ENCODE results near the gene RSPH3. TPM values are rescaled to one million over a fixed set of nuclear protein-coding genes. Genes with fewer than 3 reads are reported as not detected.

RSPH3 gene
- total RNA-seq, 4 donors from 2014 or later = 1.2 to 9.5 (median 6.1) TPM

DNA sequence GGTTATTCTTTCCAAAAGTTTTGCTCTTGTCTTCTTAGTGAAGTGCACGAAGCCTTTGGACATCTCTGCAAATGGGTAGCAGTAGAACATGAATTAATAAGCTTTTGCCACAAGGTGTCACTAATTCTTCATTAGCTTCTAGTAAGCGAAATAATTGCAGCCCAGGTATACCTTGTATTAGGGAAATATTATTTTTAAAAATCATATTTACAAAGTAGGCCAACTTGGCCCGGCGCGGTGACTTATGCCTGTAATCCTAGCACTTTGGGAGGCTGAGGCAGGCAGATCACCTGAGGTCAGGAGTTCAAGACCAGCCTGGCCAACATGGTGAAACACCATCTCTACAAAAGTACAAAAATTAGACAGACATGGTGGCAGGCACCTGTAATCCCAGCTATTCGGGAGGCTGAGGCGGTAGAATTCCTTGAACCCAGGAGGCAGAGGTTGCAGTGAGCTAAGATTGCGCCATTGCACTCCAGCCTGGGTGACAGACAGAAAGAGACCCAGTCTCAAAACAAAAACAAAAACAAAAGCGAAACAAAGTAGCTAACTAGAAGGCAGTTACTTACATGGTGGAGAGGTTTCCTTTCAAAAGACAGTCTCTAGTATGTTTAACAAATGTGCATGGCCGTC, 8.8 kb upstream of the RSPH3 start:
- no peaks in the 10 kb centered on the region for H3K27me3 ChIP-seq
- no peak overlapping the region for H3K27ac ChIP-seq
- no peaks in the 10 kb centered on the region for H3K4me1 ChIP-seq
- DNase-seq = no peak
- TF ChIP-seq, protein P1, sequence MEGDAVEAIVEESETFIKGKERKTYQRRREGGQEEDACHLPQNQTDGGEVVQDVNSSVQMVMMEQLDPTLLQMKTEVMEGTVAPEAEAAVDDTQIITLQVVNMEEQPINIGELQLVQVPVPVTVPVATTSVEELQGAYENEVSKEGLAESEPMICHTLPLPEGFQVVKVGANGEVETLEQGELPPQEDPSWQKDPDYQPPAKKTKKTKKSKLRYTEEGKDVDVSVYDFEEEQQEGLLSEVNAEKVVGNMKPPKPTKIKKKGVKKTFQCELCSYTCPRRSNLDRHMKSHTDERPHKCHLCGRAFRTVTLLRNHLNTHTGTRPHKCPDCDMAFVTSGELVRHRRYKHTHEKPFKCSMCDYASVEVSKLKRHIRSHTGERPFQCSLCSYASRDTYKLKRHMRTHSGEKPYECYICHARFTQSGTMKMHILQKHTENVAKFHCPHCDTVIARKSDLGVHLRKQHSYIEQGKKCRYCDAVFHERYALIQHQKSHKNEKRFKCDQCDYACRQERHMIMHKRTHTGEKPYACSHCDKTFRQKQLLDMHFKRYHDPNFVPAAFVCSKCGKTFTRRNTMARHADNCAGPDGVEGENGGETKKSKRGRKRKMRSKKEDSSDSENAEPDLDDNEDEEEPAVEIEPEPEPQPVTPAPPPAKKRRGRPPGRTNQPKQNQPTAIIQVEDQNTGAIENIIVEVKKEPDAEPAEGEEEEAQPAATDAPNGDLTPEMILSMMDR (IDR thresholded peaks at IDR 0.05) = peak; percentile 34 to 62 (median 46)
- TF ChIP-seq POLR2A (IDR thresholded peaks at IDR 0.05) = no peak
- intact Hi-C loops (cut with DNase I; ENCODE audit: low total_unique reads) = no loop called here
- no peaks in the 10 kb centered on the region for H3K36me3 ChIP-seq
- no peaks in the 10 kb centered on the region for H3K9me3 ChIP-seq
- H3K4me3 ChIP-seq = no peak overlapping the region

DNA sequence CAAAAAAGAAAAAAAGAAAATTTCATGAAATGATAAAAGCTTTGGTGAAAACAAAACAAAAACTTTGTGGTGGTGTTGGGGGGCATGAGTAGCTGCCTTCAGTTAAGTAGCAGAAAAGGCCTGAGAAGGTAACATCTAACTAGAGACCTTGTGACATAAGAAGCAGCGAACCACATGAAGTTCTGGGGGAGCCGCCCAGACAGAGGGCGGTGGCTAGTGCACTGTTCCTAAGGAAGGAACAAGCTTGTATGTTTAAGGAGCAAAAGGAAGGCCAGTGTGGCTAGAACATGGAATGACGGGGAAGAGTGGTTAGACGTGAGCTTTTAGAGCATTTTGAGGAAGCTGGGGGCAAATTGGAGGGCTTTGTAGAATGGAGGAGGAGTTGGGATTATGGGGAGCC, 7.5 kb upstream of the RSPH3 start:
- no peak overlapping the region for H3K27ac ChIP-seq
- TF ChIP-seq, protein P1 (IDR thresholded peaks at IDR 0.05) = no peak
- no peak for TF ChIP-seq POLR2A (IDR thresholded peaks at IDR 0.05)
- H3K9me3 ChIP-seq = no peaks in the 10 kb centered on the region
- no peak for DNase-seq
- H3K4me3 ChIP-seq = no peak overlapping the region
- no peaks in the 10 kb centered on the region for H3K36me3 ChIP-seq
- intact Hi-C loops (cut with DNase I; ENCODE audit: low total_unique reads) = no loop called here
- no peaks in the 10 kb centered on the region for H3K4me1 ChIP-seq
- H3K27me3 ChIP-seq = no peaks in the 10 kb centered on the region

DNA sequence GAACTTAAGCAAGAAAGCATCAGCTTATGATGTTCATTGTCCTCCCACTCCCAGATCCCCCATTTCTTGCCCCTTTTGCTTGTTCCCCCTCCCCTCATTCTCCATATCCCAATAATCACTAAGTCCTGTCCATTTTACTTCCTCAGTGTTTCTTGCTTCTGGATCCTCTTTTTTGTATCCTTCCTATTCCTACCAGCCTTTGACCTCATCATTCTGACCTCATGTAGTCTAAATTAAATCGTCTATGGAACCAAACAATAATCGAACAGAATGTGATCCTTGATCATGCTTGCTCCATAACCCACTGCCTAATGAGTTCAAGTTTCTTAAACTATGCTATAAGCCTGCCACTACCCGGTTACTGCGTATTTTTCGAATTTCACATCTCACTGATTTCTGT, 5.4 kb upstream of the RSPH3 start:
- Histone ChIP-seq H3K4me1 (no peaks in the 10 kb centered on the region), H3K27me3 (no peaks in the 10 kb centered on the region), H3K4me3 (no peak overlapping the region), H3K9me3 (no peaks in the 10 kb centered on the region), H3K27ac (no peak overlapping the region), H3K36me3 (no peaks in the 10 kb centered on the region)
- TF ChIP-seq, protein P1 (IDR thresholded peaks at IDR 0.05) = no peak
- no peak for TF ChIP-seq POLR2A (IDR thresholded peaks at IDR 0.05)
- DNase-seq = no peak
- intact Hi-C loops (cut with DNase I; ENCODE audit: low total_unique reads) = no loop called here

DNA sequence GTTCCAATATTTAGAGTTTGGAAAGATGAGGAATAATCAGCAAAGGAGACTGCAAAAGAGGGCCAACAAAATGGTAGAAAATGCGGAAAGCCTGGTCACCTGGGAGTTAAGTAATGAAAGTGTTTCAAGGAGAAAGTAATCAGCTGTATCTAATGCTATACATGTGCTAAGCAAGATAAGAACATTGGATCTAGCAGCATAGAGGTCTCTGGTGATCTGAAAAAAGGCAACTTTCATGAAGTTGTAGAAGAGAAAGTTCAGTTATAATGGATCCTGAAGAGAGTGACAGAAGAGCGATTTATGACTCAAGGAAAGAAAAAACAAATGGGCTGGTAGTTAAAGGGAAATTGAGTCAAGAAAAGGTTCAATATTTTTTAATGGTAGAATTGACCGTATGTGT, 4.6 kb upstream of the RSPH3 start:
- no peaks in the 10 kb centered on the region for H3K27me3 ChIP-seq
- H3K4me3 ChIP-seq = no peak overlapping the region
- no peaks in the 10 kb centered on the region for H3K4me1 ChIP-seq
- intact Hi-C loops (cut with DNase I; ENCODE audit: low total_unique reads) = no loop called here
- no peaks in the 10 kb centered on the region for H3K36me3 ChIP-seq
- no peak overlapping the region for H3K27ac ChIP-seq
- TF ChIP-seq, protein P1 (IDR thresholded peaks at IDR 0.05) = no peak
- no peak for TF ChIP-seq POLR2A (IDR thresholded peaks at IDR 0.05)
- no peak for DNase-seq
- no peaks in the 10 kb centered on the region for H3K9me3 ChIP-seq

DNA sequence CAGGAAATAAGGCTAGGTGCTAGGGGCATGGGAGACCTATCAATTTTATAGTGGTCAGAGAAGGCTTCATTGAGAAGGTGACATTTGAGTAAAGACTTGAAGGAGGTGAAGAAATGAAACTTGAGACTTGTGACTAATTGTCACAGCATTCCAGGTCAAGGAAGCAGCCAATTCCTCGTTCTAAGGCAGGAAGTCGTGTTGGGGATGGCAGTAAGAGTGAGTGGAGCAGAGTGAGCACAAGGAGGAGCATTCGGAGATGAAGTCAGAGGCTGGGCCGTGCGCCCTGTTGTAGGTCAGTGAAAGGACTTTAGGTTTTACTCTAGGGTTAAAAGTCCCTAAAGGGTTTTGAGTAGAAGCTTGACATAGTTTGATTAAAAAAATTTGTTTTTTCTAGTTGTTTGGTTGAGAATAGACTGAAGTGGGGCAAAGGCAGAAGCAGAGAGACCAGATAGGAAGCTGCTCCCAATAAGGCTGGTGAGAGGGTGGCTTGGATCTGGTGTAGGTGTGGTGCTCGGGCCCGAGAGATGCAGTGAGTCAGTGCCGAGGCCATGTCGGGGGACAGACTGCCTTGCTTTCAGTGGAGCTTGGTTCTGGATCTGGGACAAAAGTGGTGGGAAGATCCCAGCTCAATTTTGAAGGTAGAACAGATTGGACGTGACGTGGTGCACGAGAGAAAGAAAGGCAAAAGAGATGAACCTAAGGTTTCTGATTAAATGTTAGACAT, 2.6 kb upstream of the RSPH3 start:
- Histone ChIP-seq H3K36me3 (no peaks in the 10 kb centered on the region), H3K27me3 (no peaks in the 10 kb centered on the region), H3K4me1 (no peaks in the 10 kb centered on the region), H3K4me3 (no peak overlapping the region), H3K9me3 (no peaks in the 10 kb centered on the region), H3K27ac (no peak overlapping the region)
- no peak for TF ChIP-seq POLR2A (IDR thresholded peaks at IDR 0.05)
- TF ChIP-seq, protein P1 (IDR thresholded peaks at IDR 0.05) = no peak
- no peak for DNase-seq
- intact Hi-C loops (cut with DNase I; ENCODE audit: low total_unique reads) = no loop called here

All from uterus (tissue), 4 donors.